ENCODE data around the gene NCAM2.
"Not testable (repeated sequence)": the region's sequence is repeated elsewhere in the genome, so short reads cannot be mapped to it uniquely, and the experiment has no call there.

Gene NCAM2

DNA sequence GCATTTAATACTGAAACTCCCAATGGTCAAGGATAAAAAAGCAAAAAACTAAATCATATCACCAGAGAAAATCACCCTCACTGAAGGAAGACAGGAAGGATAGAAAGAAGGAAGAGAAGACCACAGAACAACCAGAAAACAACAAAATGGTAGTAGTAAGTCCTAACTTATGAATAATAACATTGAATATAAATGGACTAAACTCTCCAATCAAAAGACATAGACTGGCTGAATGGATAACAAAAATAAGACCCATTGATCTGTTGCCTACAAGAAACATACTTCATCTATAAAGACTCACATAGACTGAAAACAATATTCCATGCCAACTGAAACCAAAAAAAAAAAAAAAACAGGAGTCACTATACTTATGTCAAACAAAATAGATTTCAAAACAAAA is 347.7 kb downstream of the NCAM2 start:
- no peak for DNase-seq

- no peak for DNase-seq
Measured at GRCh38 chr21:21366277-21366676, 368.1 kb downstream of the NCAM2 start.

GRCh38 chr21:21367583-21367982 is 369.4 kb downstream of the NCAM2 start:
- no peak for DNase-seq

DNA sequence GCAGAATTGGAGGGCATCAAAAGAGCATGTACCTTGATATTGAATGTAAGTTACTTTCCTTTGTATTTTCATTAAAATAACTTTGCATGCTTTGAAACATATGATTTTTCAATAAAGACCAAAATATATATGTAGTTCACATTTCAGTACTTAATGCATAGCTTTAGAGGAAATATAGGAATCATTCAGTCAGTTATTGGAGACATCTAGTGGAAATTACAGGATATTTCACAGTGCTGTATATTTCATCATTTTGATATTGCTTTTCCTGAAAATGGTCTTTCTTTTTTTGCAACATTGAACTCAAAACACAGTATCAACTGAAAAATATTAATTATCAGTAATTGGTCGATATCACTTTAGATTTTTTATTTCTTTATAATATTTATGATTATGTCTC is 375.8 kb downstream of the NCAM2 start:
- DNase-seq: no peak

GRCh38 chr21:21383126-21383525 is 384.9 kb downstream of the NCAM2 start:
- no peak for DNase-seq

- DNase-seq: no peak
Measured at GRCh38 chr21:21384977-21385376, 386.8 kb downstream of the NCAM2 start.

DNA sequence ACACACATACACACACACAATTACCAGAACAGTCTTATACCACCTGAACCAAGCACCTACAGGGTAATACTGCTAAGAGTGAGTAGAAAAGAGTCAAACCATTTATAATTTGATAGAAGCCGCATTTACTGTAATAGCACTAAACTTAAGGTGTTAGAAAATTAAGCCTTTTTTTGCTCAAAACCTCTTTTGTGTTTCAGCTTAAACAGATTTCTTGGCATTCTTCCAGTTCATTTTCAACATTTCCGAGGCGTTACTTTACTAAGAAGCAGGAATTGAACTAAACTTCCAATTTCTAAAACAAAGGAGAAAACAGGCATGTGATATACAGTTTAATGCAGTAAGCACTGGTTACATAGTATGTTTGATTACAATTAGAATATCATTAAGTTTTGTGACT is 387.2 kb downstream of the NCAM2 start:
- DNase-seq: no peak

- DNase-seq: no peak
Measured at GRCh38 chr21:21387916-21388315, 389.7 kb downstream of the NCAM2 start.

GRCh38 chr21:21394064-21394463 is 395.9 kb downstream of the NCAM2 start:
- DNase-seq: no peak

GRCh38 chr21:21396424-21396823 is 398.2 kb downstream of the NCAM2 start:
- no peak for DNase-seq

GRCh38 chr21:21397464-21397863 is 399.3 kb downstream of the NCAM2 start:
- DNase-seq: no peak

- DNase-seq: no peak
Measured at GRCh38 chr21:21401444-21401843, 403.2 kb downstream of the NCAM2 start.

DNA sequence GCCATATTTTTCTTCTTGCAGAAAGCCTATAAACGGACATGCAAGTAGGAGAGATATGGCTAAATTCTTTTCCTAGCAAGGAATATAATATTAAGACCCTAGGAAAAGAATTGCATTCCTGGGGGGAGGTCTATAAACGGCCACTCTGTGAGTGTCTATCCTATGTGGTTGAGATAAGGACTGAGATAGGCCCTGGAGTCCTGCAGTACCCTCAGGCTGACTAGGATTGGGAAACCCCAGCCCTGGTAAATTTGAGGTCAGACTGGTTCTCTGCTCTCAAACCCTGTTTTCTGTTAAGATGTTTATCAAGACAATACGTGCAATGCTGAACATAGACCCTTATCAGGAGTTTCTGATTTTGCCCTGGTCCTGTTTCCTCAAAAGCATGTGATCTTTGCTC is 404.0 kb downstream of the NCAM2 start:
- DNase-seq: not testable (repeated sequence)

- not testable (repeated sequence) for DNase-seq
Measured at GRCh38 chr21:21404261-21404660, 406.1 kb downstream of the NCAM2 start.

DNA sequence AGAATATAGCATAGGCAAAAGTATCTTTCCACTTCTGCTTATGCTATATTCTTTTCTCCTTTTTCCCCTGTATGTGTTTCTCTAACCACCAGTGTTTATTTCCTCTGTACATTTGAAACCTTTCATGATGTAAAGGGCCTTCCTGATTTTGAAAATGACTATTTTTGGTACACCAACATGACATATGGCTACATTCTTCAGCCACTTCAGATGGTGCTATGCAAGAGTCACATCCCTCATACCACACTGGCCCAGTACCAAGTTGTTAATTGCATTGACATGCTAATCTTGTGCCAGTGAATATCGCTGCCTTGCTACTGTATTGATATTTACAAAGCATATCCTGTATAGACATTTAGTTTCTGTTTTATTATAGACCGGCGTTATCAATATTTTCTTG is 408.7 kb downstream of the NCAM2 start:
- no peak for DNase-seq

DNA sequence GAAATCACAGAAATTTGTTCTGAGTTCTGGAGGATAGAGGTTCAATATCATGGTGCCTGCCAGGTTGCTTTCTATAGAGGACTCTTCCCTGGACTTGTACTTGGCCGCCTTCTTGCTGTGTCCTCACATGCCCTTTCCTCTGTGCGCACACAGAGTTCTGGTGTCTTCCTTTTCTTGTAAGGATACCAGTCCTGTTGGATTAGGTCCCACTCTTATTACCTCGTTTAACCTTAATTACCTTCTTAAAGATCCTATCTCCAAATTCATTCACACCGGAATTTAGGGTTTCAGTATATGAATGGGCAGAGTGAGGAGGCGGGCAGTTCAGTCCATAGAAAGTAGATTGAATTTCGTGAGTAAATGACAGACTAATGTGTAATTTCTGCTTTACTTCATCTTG is 413.9 kb downstream of the NCAM2 start:
- no peak for DNase-seq

- DNase-seq: no peak
Measured at GRCh38 chr21:21415741-21416140, 417.5 kb downstream of the NCAM2 start.

GRCh38 chr21:21434944-21435343 is 436.7 kb downstream of the NCAM2 start:
- no peak for DNase-seq

DNA sequence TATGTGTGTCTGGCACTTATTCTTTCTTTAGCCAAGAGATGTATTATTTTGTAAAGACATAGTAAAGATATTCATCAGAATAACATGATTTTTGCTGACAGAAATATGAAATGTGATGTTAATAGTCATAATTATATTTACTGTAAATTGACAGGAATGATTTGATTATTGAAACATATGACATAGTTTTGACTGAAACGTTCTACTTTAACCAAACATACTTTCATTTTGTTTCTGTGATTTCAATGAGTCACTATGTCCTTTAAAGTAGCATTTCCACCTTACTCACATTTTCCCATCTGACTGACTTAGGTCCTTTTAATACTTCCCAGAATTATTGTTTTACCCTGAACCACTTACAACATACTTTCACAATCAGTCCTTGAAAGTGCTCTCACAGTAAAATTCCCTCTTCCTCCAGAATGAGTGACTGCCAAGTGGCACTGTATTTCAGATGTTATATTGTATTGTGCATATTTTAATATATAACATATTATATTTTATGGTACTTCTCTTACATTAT is 437.9 kb downstream of the NCAM2 start:
- no peak for DNase-seq

- DNase-seq: no peak
Measured at GRCh38 chr21:21439761-21440160, 441.6 kb downstream of the NCAM2 start.

- DNase-seq: no peak
Measured at GRCh38 chr21:21457077-21457476, 458.9 kb downstream of the NCAM2 start.

DNA sequence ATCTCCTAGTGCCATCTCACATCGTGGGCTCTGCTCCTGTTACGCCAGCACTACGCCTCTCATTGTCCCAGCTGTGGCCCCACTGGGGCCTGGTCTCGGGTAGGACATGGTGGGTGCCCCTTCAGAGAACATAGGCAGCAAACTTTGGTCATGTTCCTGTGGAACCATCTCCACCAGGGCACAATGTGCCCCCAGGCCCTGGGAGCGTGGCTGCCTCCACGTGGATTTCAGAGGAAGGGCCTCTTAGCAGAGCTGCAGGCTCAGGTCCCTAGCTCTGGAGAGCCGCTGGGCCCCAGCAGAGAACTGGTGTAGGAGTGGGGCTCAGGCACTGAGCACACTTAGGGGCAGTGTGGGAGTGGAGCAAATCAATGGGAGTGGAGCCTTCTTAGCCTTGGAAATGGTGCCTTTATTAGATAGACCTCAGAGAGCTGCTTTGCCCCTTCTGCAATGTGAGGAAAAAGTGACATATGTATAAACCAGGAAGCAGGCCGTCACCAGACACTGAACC is 460.0 kb downstream of the NCAM2 start:
- no peak for DNase-seq

DNA sequence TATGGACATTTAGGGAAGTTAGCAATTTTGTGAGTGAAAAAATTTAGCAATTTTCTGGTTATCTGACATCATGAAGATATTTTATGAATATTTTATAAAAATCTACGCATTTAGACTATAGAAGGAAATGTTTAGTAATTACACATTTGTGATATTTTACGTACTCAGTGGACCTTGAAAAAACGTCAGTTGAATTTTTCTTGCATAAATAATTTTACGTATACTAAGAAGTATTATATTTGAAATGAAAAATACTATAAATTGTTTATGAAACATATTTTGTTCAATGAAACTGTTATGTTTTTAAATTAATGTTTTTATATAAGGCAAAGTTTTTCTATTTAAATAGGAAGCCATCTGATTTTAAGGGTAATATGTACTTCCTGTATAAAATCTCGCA is 462.8 kb downstream of the NCAM2 start:
- DNase-seq: no peak

DNA sequence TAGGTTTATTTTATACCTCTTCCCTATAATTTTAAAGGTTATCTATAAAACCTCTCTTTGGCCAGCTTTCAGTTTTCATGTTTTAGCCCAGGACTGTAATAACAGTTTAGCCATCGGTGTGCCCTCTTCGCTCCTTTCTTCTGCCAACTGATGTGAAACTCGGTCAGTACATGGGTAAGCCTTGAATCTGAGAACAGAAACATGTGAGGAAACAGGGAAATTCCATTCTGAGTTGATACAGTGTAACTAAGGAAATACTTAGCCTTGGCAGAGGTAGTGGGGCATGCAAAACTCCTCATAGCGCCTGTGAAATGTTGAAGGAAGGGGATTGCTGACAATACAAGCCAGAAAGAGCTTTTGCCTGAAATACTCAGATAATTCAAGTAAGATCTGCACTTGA is 465.2 kb downstream of the NCAM2 start:
- DNase-seq: no peak

DNA sequence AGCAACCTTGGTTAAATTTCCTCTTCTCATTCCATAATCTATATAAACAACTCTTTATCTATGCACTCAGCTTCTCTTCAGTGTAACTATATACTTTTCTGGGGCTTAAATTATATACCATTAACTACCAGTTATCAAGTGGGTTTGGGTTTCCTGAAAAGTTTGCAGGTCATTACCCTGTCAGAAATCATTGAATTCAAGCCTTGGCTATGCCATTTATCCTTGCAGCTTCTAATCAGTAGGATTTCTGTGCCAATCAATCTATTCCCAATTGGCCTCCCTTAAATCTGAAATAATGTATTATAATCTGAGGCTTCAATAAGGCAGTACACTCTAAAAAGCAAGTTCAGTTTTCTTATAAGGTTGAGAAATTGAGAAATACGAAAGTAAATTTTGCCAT is 466.5 kb downstream of the NCAM2 start:
- no peak for DNase-seq

GRCh38 chr21:21466752-21467151 is 468.5 kb downstream of the NCAM2 start:
- DNase-seq: no peak
